A673 (cell line): ENCODE data around the gene PLXNA3.

Source experiments
- EZH2 ChIP-seq: fragments of 200-600 bp; sonication (generic); IDR thresholded peaks from 2 replicates; pipeline ENCODE4 v1.6.1; 2017; ENCODE audit warnings: borderline replicate concordance, low read depth, mild to moderate bottlenecking, mixed read lengths, antibody characterized with exemption, low read length; ENCODE audit not compliant: poor library complexity, severe bottlenecking
- TF ChIP-seq, protein P1 (sequence below): fragments of 300-800, 200-600 bp; sonication (generic); conservative IDR thresholded peaks from 2 replicates; pipeline ENCODE4 v1.5.1; 2017; ENCODE audit warnings: low read depth, mild to moderate bottlenecking, antibody characterized with exemption, low read length, moderate library complexity, mixed read lengths

DNA sequence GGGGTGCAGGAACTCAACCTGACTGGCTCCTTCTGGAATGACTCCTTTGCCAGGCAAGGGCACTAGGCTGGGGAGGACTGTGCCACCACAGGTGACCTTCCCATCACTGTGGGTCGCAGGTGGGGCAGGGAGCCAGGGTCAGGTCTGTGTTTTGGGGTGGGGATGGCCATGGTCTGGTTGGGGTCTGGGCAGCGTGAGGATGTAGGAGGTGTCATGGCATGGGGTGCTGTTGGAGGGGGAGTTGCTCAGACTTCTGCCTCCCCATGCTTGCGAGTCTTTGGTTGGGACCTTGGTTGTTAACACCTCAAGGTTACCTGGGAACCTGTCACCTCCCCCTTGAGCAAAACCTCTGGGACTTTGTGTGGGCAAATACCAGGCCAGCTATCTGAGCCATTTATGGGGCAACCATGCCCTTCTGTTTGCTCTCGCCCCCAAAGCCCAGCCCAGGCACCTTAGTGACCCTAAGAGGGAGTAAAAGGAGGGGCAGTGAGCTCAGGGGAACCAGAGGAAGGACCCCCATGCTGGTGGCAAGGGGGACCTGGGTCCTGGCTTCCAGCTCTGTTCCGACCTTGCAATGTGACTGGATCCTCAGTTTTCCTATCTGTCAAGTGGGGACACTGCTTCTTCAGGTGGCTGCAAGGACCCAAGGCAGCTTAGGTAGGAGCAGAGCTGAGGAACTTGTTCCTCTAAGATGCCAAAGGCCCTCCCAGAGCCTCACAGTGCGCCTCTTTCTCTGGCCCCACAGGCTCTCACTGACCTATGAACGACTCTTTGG is 23.5 kb upstream of the PLXNA3 start:
- TF ChIP-seq, protein P1, sequence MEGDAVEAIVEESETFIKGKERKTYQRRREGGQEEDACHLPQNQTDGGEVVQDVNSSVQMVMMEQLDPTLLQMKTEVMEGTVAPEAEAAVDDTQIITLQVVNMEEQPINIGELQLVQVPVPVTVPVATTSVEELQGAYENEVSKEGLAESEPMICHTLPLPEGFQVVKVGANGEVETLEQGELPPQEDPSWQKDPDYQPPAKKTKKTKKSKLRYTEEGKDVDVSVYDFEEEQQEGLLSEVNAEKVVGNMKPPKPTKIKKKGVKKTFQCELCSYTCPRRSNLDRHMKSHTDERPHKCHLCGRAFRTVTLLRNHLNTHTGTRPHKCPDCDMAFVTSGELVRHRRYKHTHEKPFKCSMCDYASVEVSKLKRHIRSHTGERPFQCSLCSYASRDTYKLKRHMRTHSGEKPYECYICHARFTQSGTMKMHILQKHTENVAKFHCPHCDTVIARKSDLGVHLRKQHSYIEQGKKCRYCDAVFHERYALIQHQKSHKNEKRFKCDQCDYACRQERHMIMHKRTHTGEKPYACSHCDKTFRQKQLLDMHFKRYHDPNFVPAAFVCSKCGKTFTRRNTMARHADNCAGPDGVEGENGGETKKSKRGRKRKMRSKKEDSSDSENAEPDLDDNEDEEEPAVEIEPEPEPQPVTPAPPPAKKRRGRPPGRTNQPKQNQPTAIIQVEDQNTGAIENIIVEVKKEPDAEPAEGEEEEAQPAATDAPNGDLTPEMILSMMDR = no peak
- no peak for TF ChIP-seq EZH2
